Measurements from ENCODE around the gene TBCD.

The TBCD gene

GRCh38 chr17:82862737-82863382 is 111.0 kb downstream of the TBCD start:
- no peaks in the 10 kb centered on the region for H4K20me1 ChIP-seq (ENCODE audit: insufficient read depth, low read length)
- peaks cover 18% of the 10 kb centered on the region for H3F3A ChIP-seq (ENCODE audit: insufficient read depth, low read length)
- no peak overlapping the region; the same call in 1 of the 2 replicates for H3K4me2 ChIP-seq (ENCODE audit: low read depth, low read length)
- H3K9me2 ChIP-seq (replicated peaks; ENCODE audit: insufficient read depth, low read length) = no peaks in the 10 kb centered on the region
- no peaks in the 10 kb centered on the region for H3K27me3 ChIP-seq (replicated peaks; ENCODE audit: insufficient read depth, low read length)
- H3K27ac ChIP-seq (ENCODE audit: low read length) = peak overlapping the region; percentile 85; the same call in 1 of the 2 replicates
- no peak for DNase-seq
- no peak overlapping the region for H3K4me3 ChIP-seq (ENCODE audit: low read length)
- no peaks in the 10 kb centered on the region for H3K9me3 ChIP-seq (replicated peaks; ENCODE audit: insufficient read depth, low read length)
- H3K36me3 ChIP-seq (replicated peaks; ENCODE audit: insufficient read depth, low read length) = no peaks in the 10 kb centered on the region
- H3K79me2 ChIP-seq (ENCODE audit: low read length) = peaks cover 15% of the 10 kb centered on the region
- no peak overlapping the region for H3K9ac ChIP-seq (ENCODE audit: low read length)
- TF ChIP-seq EZH2 (optimal IDR thresholded peaks at IDR 0.05; ENCODE audit: low read depth, low read length) (no peak), EZH2phosphoT487 (IDR thresholded peaks at IDR 0.05; ENCODE audit: low read length) (no peak), CTCF (IDR thresholded peaks at IDR 0.05; ENCODE audit: low read length) (no peak)
- H3K4me1 ChIP-seq (ENCODE audit: low read length) = peaks cover 24% of the 10 kb centered on the region
- no peak overlapping the region for H2AFZ ChIP-seq (ENCODE audit: low read length)

- H3K9ac ChIP-seq (ENCODE audit: low read length) = peak overlapping the region; percentile 44; the same call in 1 of the 2 replicates
- DNase-seq = no peak
- H2AFZ ChIP-seq (ENCODE audit: low read length) = no peak overlapping the region
- peak overlapping the region; percentile 85 for H3K27ac ChIP-seq (ENCODE audit: low read length)
- no peak overlapping the region for H3K4me3 ChIP-seq (ENCODE audit: low read length)
- H3K9me2 ChIP-seq (replicated peaks; ENCODE audit: insufficient read depth, low read length) = no peaks in the 10 kb centered on the region
- H3K4me2 ChIP-seq (ENCODE audit: low read depth, low read length) = peak overlapping the region; percentile 53
- H3K4me1 ChIP-seq (ENCODE audit: low read length) = peaks cover 24% of the 10 kb centered on the region
- no peaks in the 10 kb centered on the region for H3K36me3 ChIP-seq (replicated peaks; ENCODE audit: insufficient read depth, low read length)
- no peaks in the 10 kb centered on the region for H3K27me3 ChIP-seq (replicated peaks; ENCODE audit: insufficient read depth, low read length)
- TF ChIP-seq CTCF (IDR thresholded peaks at IDR 0.05; ENCODE audit: low read length) (no peak), EZH2 (optimal IDR thresholded peaks at IDR 0.05; ENCODE audit: low read depth, low read length) (no peak), EZH2phosphoT487 (IDR thresholded peaks at IDR 0.05; ENCODE audit: low read length) (no peak)
- H3F3A ChIP-seq (ENCODE audit: insufficient read depth, low read length) = peaks cover 18% of the 10 kb centered on the region
- peaks cover 16% of the 10 kb centered on the region for H3K79me2 ChIP-seq (ENCODE audit: low read length)
- no peaks in the 10 kb centered on the region for H3K9me3 ChIP-seq (replicated peaks; ENCODE audit: insufficient read depth, low read length)
- H4K20me1 ChIP-seq (ENCODE audit: insufficient read depth, low read length) = no peaks in the 10 kb centered on the region
These were observed 111.6 kb downstream of the TBCD start for GRCh38 chr17:82863383-82863940.

GRCh38 chr17:82863941-82864712 is 112.3 kb downstream of the TBCD start:
- DNase-seq = peak; percentile 64
- H3K4me3 ChIP-seq (ENCODE audit: low read length) = 0 out of 2 replicates have a peak overlapping the region, but pooled peaks have one; percentile 9
- H4K20me1 ChIP-seq (ENCODE audit: insufficient read depth, low read length) = no peaks in the 10 kb centered on the region
- H2AFZ ChIP-seq (ENCODE audit: low read length) = peak overlapping the region; percentile 63; the same call in 1 of the 2 replicates
- no peak for TF ChIP-seq CTCF (IDR thresholded peaks at IDR 0.05; ENCODE audit: low read length)
- no peak for TF ChIP-seq EZH2 (optimal IDR thresholded peaks at IDR 0.05; ENCODE audit: low read depth, low read length)
- no peaks in the 10 kb centered on the region for H3K9me3 ChIP-seq (replicated peaks; ENCODE audit: insufficient read depth, low read length)
- H3K27ac ChIP-seq (ENCODE audit: low read length) = peak overlapping the region; percentile 85
- H3K27me3 ChIP-seq (replicated peaks; ENCODE audit: insufficient read depth, low read length) = no peaks in the 10 kb centered on the region
- peaks cover 18% of the 10 kb centered on the region for H3F3A ChIP-seq (ENCODE audit: insufficient read depth, low read length)
- no peaks in the 10 kb centered on the region for H3K9me2 ChIP-seq (replicated peaks; ENCODE audit: insufficient read depth, low read length)
- peaks cover 16% of the 10 kb centered on the region for H3K79me2 ChIP-seq (ENCODE audit: low read length)
- peak overlapping the region; percentile 44; the same call in 1 of the 2 replicates for H3K9ac ChIP-seq (ENCODE audit: low read length)
- peak overlapping the region; percentile 53 for H3K4me2 ChIP-seq (ENCODE audit: low read depth, low read length)
- peaks cover 24% of the 10 kb centered on the region for H3K4me1 ChIP-seq (ENCODE audit: low read length)
- H3K36me3 ChIP-seq (replicated peaks; ENCODE audit: insufficient read depth, low read length) = no peaks in the 10 kb centered on the region
